KBM-7 (cell line): Measurements from ENCODE around the gene ATP8B4.
"Not testable (repeated sequence)": the region's sequence is repeated elsewhere in the genome, so short reads cannot be mapped to it uniquely, and the experiment has no call there.

Experiments
- DNase-seq: peaks from one replicate; pipeline ENCODE4 v3.0.0-alpha.2; 2015
- in situ Hi-C: fragments of 300-500 bp; cut with MboI; formaldehyde crosslinking; loops from 2 replicates; pipeline ENCODE4 v1.14.3; 2020; ENCODE audit warnings: low sequenced_read_pairs, low pct_unique_long_range_greater_than_20kb, mixed read lengths

The ATP8B4 gene

DNA sequence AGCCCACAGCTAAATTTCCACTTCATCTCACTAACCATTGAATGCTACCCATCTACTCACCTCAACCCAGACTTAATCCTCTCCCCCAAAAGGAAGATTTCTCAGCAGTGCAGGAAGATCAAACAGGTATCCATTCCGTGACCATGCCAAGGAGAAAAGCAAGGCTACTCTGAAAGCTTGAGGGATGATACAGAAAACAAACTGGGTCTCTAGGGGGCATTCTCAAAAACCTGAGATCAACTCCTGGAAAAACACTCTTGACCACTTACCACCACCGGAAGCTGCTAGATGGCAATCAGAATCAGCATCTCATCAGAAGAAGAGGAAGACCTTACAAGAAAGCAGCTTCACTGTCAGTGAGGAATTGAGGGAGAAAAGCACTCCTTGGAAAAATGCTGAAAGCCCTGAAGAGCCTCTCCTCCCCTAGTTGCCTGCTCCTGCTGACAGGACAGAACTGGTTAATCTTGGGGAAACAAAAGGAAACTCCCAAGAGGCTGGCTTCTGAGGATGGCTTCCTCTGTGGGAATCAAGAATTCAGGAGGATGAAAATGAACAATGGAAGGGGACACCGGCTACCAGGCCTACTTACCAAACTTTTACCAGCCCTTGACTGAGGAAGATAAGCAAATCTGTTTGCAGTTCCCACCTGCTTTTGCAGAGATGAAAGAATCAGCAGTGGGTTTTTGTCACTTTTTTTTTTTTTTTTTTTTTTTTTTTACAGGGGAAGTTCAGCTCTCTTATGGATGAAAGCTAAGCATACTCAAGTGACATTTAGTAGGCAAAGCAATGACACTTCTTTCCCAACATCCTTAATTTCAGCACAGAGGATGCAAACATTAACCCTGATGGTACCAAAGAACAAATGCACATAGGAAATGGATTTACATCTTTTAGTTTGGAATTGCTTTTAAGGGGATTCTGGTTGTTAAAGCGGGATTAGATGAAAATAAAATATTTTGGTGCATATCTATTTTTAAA, at the start of gene ATP8B4:
Gene ATP8B4, minus strand, starts transcription at position 171 of the 978 bp plus-strand sequence. CDS start 12,267 bp downstream, outside the sequence.
- peak; percentile 90 for DNase-seq
- in situ Hi-C loops: no loop called here

GRCh38 chr15:50168379-50168778, 49.3 kb upstream of the ATP8B4 start:
- in situ Hi-C loops: loop anchor here (25.0 kb wide), 1 partner anchor 1306 kb away; no protein-coding TSS in a partner anchor
- DNase-seq: no peak

GRCh38 chr15:50167110-50167509, 48.1 kb upstream of the ATP8B4 start:
- in situ Hi-C loops: loop anchor here (25.0 kb wide), 1 partner anchor 1305 kb away; no protein-coding TSS in a partner anchor
- DNase-seq: no peak

GRCh38 chr15:50166216-50166615, 47.2 kb upstream of the ATP8B4 start:
- DNase-seq: no peak
- in situ Hi-C loops: loop anchor here (25.0 kb wide), 1 partner anchor 1304 kb away; no protein-coding TSS in a partner anchor

- in situ Hi-C loops: loop anchor here (25.0 kb wide), 1 partner anchor 1302 kb away; no protein-coding TSS in a partner anchor
- DNase-seq: no peak
These were observed 45.4 kb upstream of the ATP8B4 start for GRCh38 chr15:50164458-50164857.

DNA sequence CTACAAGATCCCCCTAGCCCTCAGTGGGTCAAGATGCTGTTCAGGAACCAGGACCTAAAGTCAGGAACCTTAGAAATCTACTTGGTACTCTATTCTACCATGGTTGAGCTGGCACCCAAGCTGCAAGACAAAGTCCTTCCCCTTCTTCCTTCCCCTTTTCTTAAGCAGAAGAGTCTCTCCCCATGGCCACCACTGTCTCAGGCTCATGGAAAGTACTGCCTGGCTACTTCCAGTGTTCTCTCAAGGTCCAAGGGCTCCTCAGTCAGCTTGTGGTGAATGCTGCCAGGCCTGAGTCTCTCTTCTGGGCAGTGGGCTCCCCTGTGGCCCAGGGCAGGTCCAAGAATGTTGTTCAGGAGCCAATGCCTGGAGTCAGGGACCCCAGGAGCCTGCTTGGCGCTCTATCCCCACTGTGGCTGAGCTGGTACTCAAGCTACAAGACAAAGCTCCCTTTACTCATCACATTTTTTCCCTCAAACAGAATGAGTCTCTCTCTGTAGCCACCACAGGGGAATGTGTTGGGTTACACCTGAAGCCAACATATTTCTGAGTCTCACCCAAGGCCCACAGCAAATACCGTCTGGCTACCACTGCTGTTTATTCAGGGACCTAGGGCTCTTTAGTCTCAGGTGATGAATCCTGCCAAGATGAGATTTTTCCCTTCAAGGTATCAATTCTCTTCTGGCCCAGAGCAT, 44.8 kb upstream of the ATP8B4 start:
- peak; percentile 43 for DNase-seq
- in situ Hi-C loops: loop anchor here (25.0 kb wide), 1 partner anchor 1302 kb away; no protein-coding TSS in a partner anchor

GRCh38 chr15:50162969-50163718, 44.1 kb upstream of the ATP8B4 start:
- in situ Hi-C loops: loop anchor here (25.0 kb wide), 1 partner anchor 1301 kb away; no protein-coding TSS in a partner anchor
- no peak for DNase-seq

GRCh38 chr15:50158236-50158635, 39.2 kb upstream of the ATP8B4 start:
- in situ Hi-C loops: loop anchor here (25.0 kb wide), 1 partner anchor 1296 kb away; no protein-coding TSS in a partner anchor
- not testable (repeated sequence) for DNase-seq

- DNase-seq: no peak
- in situ Hi-C loops: loop anchor here (25.0 kb wide), 1 partner anchor 1289 kb away; no protein-coding TSS in a partner anchor
These were observed 32.4 kb upstream of the ATP8B4 start for GRCh38 chr15:50151476-50151875.

DNA sequence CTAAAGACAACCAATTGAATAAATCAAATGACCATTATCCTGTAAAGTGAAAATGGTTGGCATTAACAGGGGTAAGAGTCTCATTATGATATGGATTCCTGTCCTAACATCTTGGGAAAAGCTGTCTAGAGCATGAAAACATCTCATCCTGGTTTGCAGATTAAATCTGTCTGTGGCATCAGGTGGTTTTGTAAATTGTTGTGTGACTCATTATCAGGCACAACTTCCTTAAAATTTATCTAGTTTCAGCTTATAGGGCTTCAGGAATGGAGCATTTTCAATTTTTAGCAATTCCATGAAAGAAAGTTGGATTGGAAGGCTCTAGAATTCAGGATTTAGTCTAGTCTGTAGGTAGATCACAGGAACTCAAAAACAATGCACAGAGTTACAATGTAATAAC, 31.8 kb upstream of the ATP8B4 start:
- DNase-seq: no peak
- in situ Hi-C loops: loop anchor here (25.0 kb wide), 1 partner anchor 1289 kb away; no protein-coding TSS in a partner anchor

DNA sequence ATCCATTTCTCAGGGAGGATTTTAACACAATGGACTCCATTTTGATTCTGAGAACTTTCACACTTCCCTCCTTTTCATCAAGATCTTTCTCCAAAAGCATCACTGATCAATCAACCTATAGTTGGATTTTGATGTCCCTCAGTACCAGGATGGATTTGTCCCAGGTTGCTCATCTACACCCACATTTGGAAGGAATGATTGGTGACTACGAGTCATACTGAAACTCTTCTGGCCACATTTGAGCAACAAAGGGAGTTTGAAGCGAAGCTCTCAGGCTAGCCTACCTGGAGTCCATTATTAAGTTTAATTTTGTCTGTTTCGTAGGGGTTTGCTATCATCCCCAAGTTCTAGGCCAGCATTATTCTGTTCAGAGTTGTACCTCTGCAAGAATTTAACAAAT, 31.3 kb upstream of the ATP8B4 start:
- in situ Hi-C loops: loop anchor here (25.0 kb wide), 1 partner anchor 1288 kb away; no protein-coding TSS in a partner anchor

GRCh38 chr15:50149090-50149489, 30.1 kb upstream of the ATP8B4 start:
- no peak for DNase-seq
- in situ Hi-C loops: no loop called here

More for the DNA sequence above, 31.3 kb upstream of the ATP8B4 start:
- no peak for DNase-seq

- in situ Hi-C loops: no loop called here
- peak; percentile 50 for DNase-seq
These were observed 29.4 kb upstream of the ATP8B4 start for GRCh38 chr15:50148362-50148963.

DNA sequence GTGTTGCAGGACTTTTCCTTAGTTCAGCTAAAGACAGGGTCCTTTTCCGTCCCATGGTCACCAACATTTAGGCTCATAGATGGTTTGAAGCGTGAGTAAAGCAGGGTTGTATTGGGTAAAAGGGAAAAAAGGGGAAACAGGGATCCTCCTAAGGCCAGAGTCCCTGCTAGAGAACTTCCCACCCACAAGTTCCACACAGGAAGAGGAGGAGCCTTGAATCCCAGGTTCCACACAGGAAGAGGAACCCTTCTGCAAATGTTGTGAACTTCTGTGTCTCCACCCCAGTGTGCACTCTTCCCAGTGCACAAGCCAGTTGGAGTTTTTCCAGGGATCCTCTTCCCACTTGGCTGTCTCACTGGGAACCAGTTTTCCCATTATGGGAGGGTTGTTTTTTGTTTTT, 27.6 kb upstream of the ATP8B4 start:
- in situ Hi-C loops: no loop called here
- peak; percentile 50 for DNase-seq

DNA sequence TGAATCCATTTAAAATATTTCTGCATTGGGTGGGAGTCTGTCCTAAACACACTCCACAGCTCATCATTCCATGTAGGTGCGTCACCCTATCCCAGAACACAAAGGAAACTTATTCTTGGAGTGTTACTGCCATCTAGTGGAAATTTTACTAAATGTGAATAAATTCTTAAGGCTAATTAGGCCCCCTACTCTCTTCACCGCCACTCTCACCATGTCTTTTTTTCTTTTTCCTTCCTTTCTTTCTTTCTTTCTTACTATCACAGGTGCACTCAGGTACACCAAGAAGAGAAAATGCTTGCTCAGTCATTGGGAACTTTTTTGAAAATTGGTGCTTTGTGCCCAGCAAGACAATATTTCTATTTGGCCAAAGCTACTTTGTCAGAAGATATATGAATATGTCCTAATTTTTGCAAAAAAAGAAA, 26.4 kb upstream of the ATP8B4 start:
- peak; percentile 84 for DNase-seq
- in situ Hi-C loops: no loop called here

- in situ Hi-C loops: no loop called here
- peak; percentile 51 for DNase-seq
These were observed 25.5 kb upstream of the ATP8B4 start for GRCh38 chr15:50144341-50145120.

DNA sequence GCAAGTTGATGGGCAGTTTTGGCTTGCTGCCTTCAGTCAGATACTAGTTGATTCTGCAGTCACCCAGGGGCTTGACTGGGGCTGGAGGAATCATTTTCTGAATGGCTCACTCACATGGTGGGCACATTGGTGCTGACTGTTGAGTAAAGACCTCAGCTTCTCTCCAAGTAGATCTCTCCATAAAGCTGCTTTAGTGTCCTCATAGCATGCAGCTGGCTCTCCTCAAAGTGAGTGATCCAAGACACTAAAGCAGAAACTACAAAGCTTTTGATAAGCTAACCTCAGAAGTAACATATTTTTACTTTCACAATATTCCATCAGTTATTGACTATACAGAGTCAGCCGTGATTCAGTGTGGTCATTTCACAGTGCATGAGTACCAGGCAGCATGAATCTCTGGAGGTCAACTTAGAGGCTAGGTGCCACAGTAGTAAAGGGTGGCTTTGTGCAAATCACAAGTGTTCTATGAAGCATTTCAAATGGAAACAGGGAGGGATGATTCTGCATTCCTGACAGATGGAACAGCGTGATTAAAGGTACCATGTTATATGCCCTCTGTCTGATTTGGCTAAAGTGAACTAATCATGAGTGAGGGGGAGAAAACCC, 24.3 kb upstream of the ATP8B4 start:
- in situ Hi-C loops: no loop called here
- DNase-seq: no peak
